SK-N-MC (cell line): Measurements from ENCODE around the gene ANTXR2.

ENCODE experiments used
- DNase-seq: peaks from one replicate; pipeline ENCODE4 v3.0.0-alpha.2; 2011; ENCODE audit warnings: low read depth, low spot score
- H3K27ac ChIP-seq: fragments of 200-600 bp; sonication (generic); 2 replicates; pipeline ENCODE4 v1.5.1; 2016; ENCODE audit warnings: mixed run types
- H3K36me3 ChIP-seq: fragments of 200-600 bp; sonication (generic); 2 replicates; pipeline ENCODE4 v1.6.1; 2017; ENCODE audit warnings: antibody characterized with exemption, low read length, mixed read lengths; ENCODE audit not compliant: insufficient read depth
- H3K4me3 ChIP-seq: fragments of 200-600 bp; sonication (generic); 2 replicates; pipeline ENCODE4 v1.5.1; 2016
- H3K9ac ChIP-seq: fragments of 200-600 bp; sonication (generic); 2 replicates; pipeline ENCODE4 v1.8.0; 2017; ENCODE audit warnings: mixed run types, mixed read lengths; ENCODE audit not compliant: insufficient read length
- H3K9me3 ChIP-seq: fragments of 200-600 bp; sonication (generic); 2 replicates; pipeline ENCODE4 v1.6.1; 2017; ENCODE audit warnings: low read depth, mild to moderate bottlenecking, antibody characterized with exemption, low read length, moderate library complexity, mixed read lengths
- EZH2 ChIP-seq: fragments of 200-600 bp; sonication (generic); IDR thresholded peaks from one replicate; pipeline ENCODE4 v1.6.1; 2017; ENCODE audit warnings: antibody characterized with exemption
- FOXP2 ChIP-seq: optimal IDR thresholded peaks from 2 replicates; pipeline ENCODE3; 2011; ENCODE audit warnings: mild to moderate bottlenecking, moderate library complexity; ENCODE audit not compliant: insufficient read depth; ENCODE audit errors: extremely low read length, control extremely low read depth
- POLR2AphosphoS5 ChIP-seq: IDR thresholded peaks from 2 replicates; pipeline ENCODE4 v1.6.1; 2012; ENCODE audit warnings: mild to moderate bottlenecking, low read depth, low read length, borderline replicate concordance

ANTXR2 gene

DNA sequence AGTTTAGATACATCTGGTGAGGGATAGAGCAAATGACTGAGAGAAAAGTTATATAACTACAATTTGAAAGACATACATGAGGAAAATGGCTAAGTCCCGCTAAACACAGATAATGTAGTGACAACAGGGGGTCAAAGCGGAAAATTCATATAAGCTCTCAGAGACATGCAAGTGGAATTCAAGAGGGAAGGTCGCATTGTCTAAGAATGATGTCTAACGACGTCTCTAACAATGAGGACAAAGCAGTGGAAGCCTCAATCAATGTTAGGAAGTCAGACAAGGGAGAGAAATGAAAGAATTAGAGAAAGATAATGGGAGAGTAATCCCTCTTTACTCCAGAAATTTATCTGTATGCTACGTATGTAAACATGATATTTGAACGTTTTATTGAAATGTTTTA is 113.4 kb downstream of the ANTXR2 start:
- peak; percentile 47 for DNase-seq
- no peak overlapping the region for H3K9ac ChIP-seq
- peak overlapping the region; percentile 69 for H3K27ac ChIP-seq
- H3K4me3 ChIP-seq, result peak overlapping the region; percentile 51
- no peaks in the 10 kb centered on the region; the same call in 1 of the 2 replicates for H3K36me3 ChIP-seq
- TF ChIP-seq FOXP2, result no peak
- TF ChIP-seq EZH2, result no peak
- no peak for TF ChIP-seq POLR2AphosphoS5
- H3K9me3 ChIP-seq, result no peaks in the 10 kb centered on the region

DNA sequence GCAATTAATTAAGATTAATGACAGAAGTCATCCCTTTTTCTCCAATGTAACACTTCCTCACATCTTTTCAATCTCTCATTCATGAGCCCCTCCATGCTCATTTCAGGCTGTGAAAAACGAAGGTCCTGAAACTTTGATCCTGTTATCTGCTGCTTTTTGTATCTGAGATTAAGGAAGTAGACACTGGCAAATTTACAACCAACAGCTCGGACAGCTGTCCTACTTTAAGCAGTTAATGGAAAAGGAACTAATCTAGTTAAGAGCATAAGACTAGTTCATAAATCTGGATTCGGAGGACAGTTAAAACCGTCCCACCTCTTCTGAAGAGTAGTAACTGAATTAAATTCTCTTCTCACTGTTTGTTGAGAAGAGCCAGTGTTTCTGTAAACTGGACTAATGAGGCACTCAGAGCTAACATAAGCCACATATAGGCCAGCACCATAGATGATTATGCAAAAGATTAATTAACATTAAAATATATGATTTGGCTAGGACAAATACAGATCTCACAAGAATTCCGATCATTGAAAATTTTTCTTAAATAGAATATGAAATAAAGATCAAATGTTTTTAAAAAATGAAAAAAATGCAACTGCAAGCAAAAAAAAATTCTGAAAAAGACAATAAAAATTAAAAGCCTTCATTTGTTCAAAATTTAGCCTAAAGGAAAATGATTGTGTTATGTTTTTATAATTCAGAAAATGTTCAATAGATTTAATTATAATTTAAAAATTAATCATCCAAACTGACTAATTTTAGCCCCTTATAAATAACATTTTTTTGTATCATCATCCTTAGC is 114.4 kb downstream of the ANTXR2 start:
- no peak for DNase-seq
- TF ChIP-seq FOXP2, result no peak
- no peak for TF ChIP-seq POLR2AphosphoS5
- no peak for TF ChIP-seq EZH2
- Histone ChIP-seq H3K4me3 (no peak overlapping the region), H3K9me3 (no peaks in the 10 kb centered on the region), H3K9ac (no peak overlapping the region), H3K27ac (no peak overlapping the region), H3K36me3 (no peaks in the 10 kb centered on the region)

DNA sequence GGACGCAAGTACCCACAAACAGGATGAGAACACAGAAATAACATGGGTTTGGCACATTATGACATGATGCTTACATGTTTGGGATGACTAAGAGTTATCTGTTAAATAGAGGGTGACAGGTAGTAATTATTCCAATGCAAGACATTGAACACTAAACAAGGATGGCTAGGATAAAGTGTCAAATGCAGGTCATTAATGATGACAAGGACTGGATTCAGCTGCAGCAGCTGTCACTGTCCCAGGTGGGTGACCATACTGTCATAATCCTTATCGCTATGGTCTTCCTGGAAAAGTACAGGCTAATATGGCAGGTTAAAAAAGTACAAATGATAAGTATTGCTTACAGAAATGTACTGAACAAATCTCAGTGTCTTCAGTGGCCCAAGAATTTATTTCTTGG is 123.9 kb downstream of the ANTXR2 start:
- no peak for DNase-seq
- no peaks in the 10 kb centered on the region for H3K9me3 ChIP-seq
- H3K27ac ChIP-seq, result no peak overlapping the region
- H3K9ac ChIP-seq, result no peak overlapping the region
- no peaks in the 10 kb centered on the region for H3K36me3 ChIP-seq
- TF ChIP-seq POLR2AphosphoS5, result no peak
- no peak for TF ChIP-seq EZH2
- no peak for TF ChIP-seq FOXP2
- no peak overlapping the region for H3K4me3 ChIP-seq

DNA sequence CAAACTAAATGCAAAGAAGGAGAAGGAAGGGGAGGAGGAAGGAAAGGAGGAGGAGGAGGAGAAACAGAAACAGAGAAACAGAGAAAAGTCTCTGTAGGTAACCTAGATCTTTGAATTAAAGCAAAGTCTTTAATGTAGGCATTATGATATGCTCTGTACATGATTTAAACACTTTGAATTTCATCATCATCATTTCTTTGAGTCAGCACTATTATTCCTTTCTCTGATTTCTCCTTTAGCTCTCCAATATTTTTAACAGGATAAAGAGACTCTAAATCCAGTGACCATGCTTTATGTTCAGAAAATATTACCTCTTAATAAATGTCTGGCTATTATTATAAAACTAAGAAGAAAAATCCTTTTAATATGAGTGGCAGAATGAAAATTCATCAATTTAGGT is 124.3 kb downstream of the ANTXR2 start:
- Histone ChIP-seq H3K4me3 (no peak overlapping the region), H3K36me3 (no peaks in the 10 kb centered on the region), H3K9ac (no peak overlapping the region), H3K9me3 (no peaks in the 10 kb centered on the region), H3K27ac (0 out of 2 replicates have a peak overlapping the region, but pooled peaks have one; percentile 43)
- DNase-seq, result no peak
- TF ChIP-seq FOXP2, result no peak
- no peak for TF ChIP-seq EZH2
- TF ChIP-seq POLR2AphosphoS5, result no peak

DNA sequence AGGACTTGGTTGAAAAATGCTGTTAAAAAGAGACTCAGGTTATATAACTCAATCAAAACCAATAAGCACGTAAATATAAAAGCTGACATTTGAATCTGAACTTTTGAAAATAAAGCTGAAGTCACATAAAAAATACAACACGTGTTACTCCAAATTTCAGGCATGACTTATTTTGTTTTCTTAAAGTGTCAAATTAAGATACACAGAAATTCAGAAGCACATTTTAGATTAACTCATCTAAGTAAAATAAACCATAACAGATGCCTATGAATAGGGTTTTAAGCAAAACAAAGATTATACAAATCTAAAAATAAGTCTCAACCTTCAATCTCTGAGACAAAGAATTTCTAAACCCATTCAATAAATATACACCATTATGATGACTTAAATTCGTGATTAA is 124.8 kb downstream of the ANTXR2 start:
- H3K4me3 ChIP-seq, result no peak overlapping the region
- no peak for DNase-seq

DNA sequence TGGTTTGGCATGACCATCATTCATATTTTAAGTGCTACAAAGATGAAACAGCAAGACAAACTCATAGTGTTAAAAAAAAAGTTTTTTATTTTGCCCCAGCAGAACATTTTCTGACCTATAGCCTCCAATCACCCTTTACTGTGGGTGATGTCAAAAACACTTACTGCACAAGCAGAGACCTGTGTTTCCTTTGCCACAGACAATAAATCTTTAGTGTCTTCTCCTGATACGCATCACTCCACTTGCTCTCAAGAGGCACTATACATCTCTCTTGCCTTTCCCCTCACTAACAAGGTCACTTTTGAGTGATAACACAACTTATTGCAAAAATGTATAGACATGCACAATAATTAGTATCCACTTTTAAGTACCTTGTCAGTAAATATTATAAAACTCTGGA is 125.6 kb downstream of the ANTXR2 start:
- H3K27ac ChIP-seq, result 0 out of 2 replicates have a peak overlapping the region, but pooled peaks have one; percentile 43
- TF ChIP-seq EZH2 (no peak), POLR2AphosphoS5 (no peak), FOXP2 (no peak)

More for the DNA sequence above, 124.8 kb downstream of the ANTXR2 start:
- Histone ChIP-seq H3K9me3 (no peaks in the 10 kb centered on the region), H3K9ac (no peak overlapping the region), H3K27ac (peak overlapping the region; percentile 43), H3K36me3 (no peaks in the 10 kb centered on the region)
- TF ChIP-seq POLR2AphosphoS5 (no peak), FOXP2 (no peak), EZH2 (no peak)

DNA sequence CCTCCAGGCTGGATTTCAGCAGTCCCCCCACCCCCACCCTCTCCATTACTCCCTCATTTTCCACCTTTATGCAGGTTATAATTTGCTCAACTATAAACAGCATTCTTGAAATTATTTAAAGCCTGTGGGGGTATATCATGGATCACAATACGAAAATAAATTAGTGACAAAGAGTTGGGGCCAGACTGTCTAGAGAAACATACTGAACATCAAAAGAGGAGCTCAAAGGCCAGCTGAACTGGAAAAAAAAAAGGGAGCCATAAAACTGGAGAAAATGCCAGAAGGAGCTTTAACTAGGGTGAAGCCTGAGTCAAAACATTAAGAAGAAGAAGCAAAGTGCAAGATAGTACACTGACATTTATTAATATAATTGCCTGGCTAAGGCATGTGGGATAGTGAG is 137.8 kb downstream of the ANTXR2 start:
- H3K9me3 ChIP-seq, result no peaks in the 10 kb centered on the region
- no peak overlapping the region for H3K27ac ChIP-seq
- no peak overlapping the region for H3K4me3 ChIP-seq
- DNase-seq, result no peak
- no peak for TF ChIP-seq POLR2AphosphoS5
- no peak for TF ChIP-seq FOXP2
- no peak for TF ChIP-seq EZH2
- no peaks in the 10 kb centered on the region for H3K36me3 ChIP-seq
- no peak overlapping the region for H3K9ac ChIP-seq

More for the DNA sequence above, 125.6 kb downstream of the ANTXR2 start:
- Histone ChIP-seq H3K36me3 (no peaks in the 10 kb centered on the region), H3K9me3 (no peaks in the 10 kb centered on the region), H3K4me3 (no peak overlapping the region), H3K9ac (no peak overlapping the region)
- no peak for DNase-seq

DNA sequence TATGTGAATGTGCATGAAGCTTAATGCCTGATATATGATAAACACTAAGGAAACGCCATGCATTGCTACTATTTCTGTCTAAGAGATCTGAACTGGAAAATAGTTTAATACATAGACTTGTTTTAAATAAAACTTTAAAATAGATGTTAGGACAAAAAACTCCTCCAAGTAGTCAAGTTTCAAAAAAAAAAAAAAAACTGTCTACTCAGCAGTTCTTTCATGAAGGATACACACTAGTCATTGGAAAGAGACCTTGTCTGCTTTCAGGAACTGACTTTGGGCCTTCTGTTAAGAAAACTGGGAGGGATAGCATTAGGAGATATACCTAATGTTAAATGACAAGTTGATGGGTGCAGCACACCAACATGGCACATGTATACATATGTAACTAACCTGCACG is 138.4 kb downstream of the ANTXR2 start:
- Histone ChIP-seq H3K27ac (no peak overlapping the region), H3K36me3 (no peaks in the 10 kb centered on the region), H3K9ac (no peak overlapping the region), H3K9me3 (no peaks in the 10 kb centered on the region), H3K4me3 (no peak overlapping the region)
- TF ChIP-seq EZH2 (no peak), FOXP2 (no peak), POLR2AphosphoS5 (no peak)
- DNase-seq, result no peak

DNA sequence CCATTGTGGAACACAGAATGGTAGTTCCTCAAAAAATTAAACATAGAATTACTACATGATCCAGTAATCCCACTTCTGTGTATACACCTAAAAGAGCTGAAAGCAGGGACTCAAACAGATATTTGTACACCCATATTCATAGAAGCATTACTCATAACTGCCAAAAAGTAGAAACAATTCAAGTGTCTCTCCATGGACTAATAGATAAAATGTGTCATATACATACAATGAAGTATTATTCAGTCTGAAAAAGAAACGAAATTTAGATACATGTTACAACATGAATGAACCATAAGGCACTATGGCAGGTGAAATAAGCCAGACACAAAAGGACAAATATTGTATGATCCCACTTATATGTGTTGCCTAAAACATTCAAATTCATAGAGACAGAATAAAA is 145.1 kb downstream of the ANTXR2 start:
- no peak overlapping the region for H3K4me3 ChIP-seq

More for the DNA sequence above, 145.1 kb downstream of the ANTXR2 start:
- no peak overlapping the region for H3K27ac ChIP-seq
- no peak overlapping the region for H3K9ac ChIP-seq
- no peaks in the 10 kb centered on the region for H3K36me3 ChIP-seq
- no peaks in the 10 kb centered on the region for H3K9me3 ChIP-seq
- no peak for DNase-seq
- TF ChIP-seq POLR2AphosphoS5 (no peak), EZH2 (no peak), FOXP2 (no peak)
